NB4 (cell line): ENCODE results near the gene KCNQ1.

Experiments used
- CTCF ChIP-seq: IDR thresholded peaks from one replicate; pipeline ENCODE4 v1.5.1; 2012; ENCODE audit warnings: low read depth, low read length
- POLR2A ChIP-seq: IDR thresholded peaks from 2 replicates; pipeline ENCODE4 v1.6.1; 2011; ENCODE audit warnings: mild to moderate bottlenecking; ENCODE audit not compliant: insufficient read length; ENCODE audit errors: extremely low read depth

GRCh38 chr11:2713661-2714462 is 269.1 kb downstream of the KCNQ1 start:
- TF ChIP-seq CTCF (no peak), POLR2A (no peak)
